Mucosa of rectum (tissue), 2 donors: ENCODE data around the gene OXLD1.

ENCODE experiments used
- H3K27ac ChIP-seq, 2 donors: one replicate each; pipeline ENCODE4 v1.7.0; 2013; ENCODE audit warnings: inconsistent platforms in 2 of 2, low read depth in 2 of 2, low read length in 2 of 2
- H3K27me3 ChIP-seq, 2 donors: one replicate each; pipeline ENCODE4 v1.7.0; 2013; ENCODE audit warnings: low read length in 2 of 2; ENCODE audit not compliant: control insufficient read depth in 2 of 2, insufficient read depth in 2 of 2
- H3K36me3 ChIP-seq, 2 donors: one replicate each; pipeline ENCODE4 v1.7.0; 2013; ENCODE audit warnings: low read length in 2 of 2; ENCODE audit not compliant: control insufficient read depth in 2 of 2, insufficient read depth in 2 of 2
- H3K4me1 ChIP-seq, 2 donors: one replicate each; pipeline ENCODE4 v1.7.0; 2013; ENCODE audit warnings: low read length in 2 of 2, mild to moderate bottlenecking in 1 of 2; ENCODE audit not compliant: control insufficient read depth in 2 of 2, insufficient read depth in 2 of 2
- H3K4me3 ChIP-seq, 2 donors: one replicate each; pipeline ENCODE4 v1.7.0; 2013; ENCODE audit warnings: low read length in 2 of 2
- H3K9ac ChIP-seq, 2 donors: one replicate each; pipeline ENCODE4 v1.7.0; 2013; ENCODE audit warnings: low read length in 2 of 2, low read depth in 1 of 2, mild to moderate bottlenecking in 1 of 2
- H3K9me3 ChIP-seq, 2 donors: one replicate each; pipeline ENCODE4 v1.7.0; 2013; ENCODE audit warnings: low read length in 2 of 2; ENCODE audit not compliant: control insufficient read depth in 2 of 2
- donor health status: healthy.
- donor health status: Normal muscosa, but diverticular disease.

OXLD1 gene

GRCh38 chr17:81690549-81690948 lies 24.1 kb upstream of the OXLD1 start:
- peaks cover 0 to 2% of the 10 kb centered on the region in 2 donors for H3K4me1 ChIP-seq
- H3K27ac ChIP-seq, result no peak overlapping the region
- H3K36me3 ChIP-seq, result peaks cover 80 to 86% of the 10 kb centered on the region in 2 donors

GRCh38 chr17:81690066-81690465 lies 23.7 kb upstream of the OXLD1 start:
- Histone ChIP-seq H3K27me3 (no peaks in the 10 kb centered on the region), H3K4me3 (no peak overlapping the region), H3K27ac (no peak overlapping the region), H3K9me3 (no peaks in the 10 kb centered on the region), H3K36me3 (peaks cover 75 to 81% of the 10 kb centered on the region in 2 donors), H3K9ac (no peak overlapping the region), H3K4me1 (peaks cover 3 to 5% of the 10 kb centered on the region in 2 donors)

More at GRCh38 chr17:81690549-81690948, 24.1 kb upstream of the OXLD1 start:
- Histone ChIP-seq H3K4me3 (no peak overlapping the region), H3K9me3 (no peaks in the 10 kb centered on the region), H3K9ac (no peak overlapping the region), H3K27me3 (no peaks in the 10 kb centered on the region)

GRCh38 chr17:81688616-81689015 lies 22.2 kb upstream of the OXLD1 start:
- no peak overlapping the region for H3K4me3 ChIP-seq
- no peak overlapping the region for H3K27ac ChIP-seq
- no peaks in the 10 kb centered on the region for H3K9me3 ChIP-seq
- peaks cover 61 to 68% of the 10 kb centered on the region in 2 donors for H3K36me3 ChIP-seq
- no peaks in the 10 kb centered on the region for H3K27me3 ChIP-seq
- no peak overlapping the region for H3K9ac ChIP-seq
- peaks cover 9 to 13% of the 10 kb centered on the region in 2 donors for H3K4me1 ChIP-seq

- no peak overlapping the region for H3K4me3 ChIP-seq
- no peaks in the 10 kb centered on the region for H3K27me3 ChIP-seq
- peaks cover 56 to 61% of the 10 kb centered on the region in 2 donors for H3K36me3 ChIP-seq
- H3K9ac ChIP-seq, result no peak overlapping the region
- peaks cover 9 to 15% of the 10 kb centered on the region in 2 donors for H3K4me1 ChIP-seq
- H3K27ac ChIP-seq, result no peak overlapping the region
- no peaks in the 10 kb centered on the region for H3K9me3 ChIP-seq
These were observed 21.6 kb upstream of the OXLD1 start for GRCh38 chr17:81687770-81688541.

GRCh38 chr17:81686614-81687013 lies 20.2 kb upstream of the OXLD1 start:
- Histone ChIP-seq H3K36me3 (peaks cover 47 to 51% of the 10 kb centered on the region in 2 donors), H3K9me3 (no peaks in the 10 kb centered on the region), H3K27ac (no peak overlapping the region), H3K27me3 (no peaks in the 10 kb centered on the region), H3K9ac (no peak overlapping the region), H3K4me1 (peaks cover 9 to 21% of the 10 kb centered on the region in 2 donors), H3K4me3 (no peak overlapping the region)

- no peak overlapping the region for H3K27ac ChIP-seq
- peaks cover 37 to 41% of the 10 kb centered on the region in 2 donors for H3K36me3 ChIP-seq
- peak overlapping the region; percentile 80 to 87 for H3K9ac ChIP-seq
- peaks cover 9 to 21% of the 10 kb centered on the region in 2 donors for H3K4me1 ChIP-seq
- H3K27me3 ChIP-seq, result no peaks in the 10 kb centered on the region
- peak overlapping the region; percentile 82 to 92 for H3K4me3 ChIP-seq
- no peaks in the 10 kb centered on the region for H3K9me3 ChIP-seq
These were observed 18.7 kb upstream of the OXLD1 start for GRCh38 chr17:81685108-81685507.

GRCh38 chr17:81684442-81684911 lies 18.1 kb upstream of the OXLD1 start:
- Histone ChIP-seq H3K4me1 (peaks cover 9 to 21% of the 10 kb centered on the region in 2 donors), H3K4me3 (peak overlapping the region; percentile 82 to 92)

GRCh38 chr17:81683584-81684441 lies 17.4 kb upstream of the OXLD1 start, which contains the start of the genes ARL16 and HGS:
TSS of gene ARL16 (minus strand) at chr17:81683797. CDS start at chr17:81683753, 44 bp downstream.
TSS of gene HGS (plus strand) at chr17:81684011. CDS start at chr17:81684067, 56 bp downstream.
- Histone ChIP-seq H3K27ac (peak within 1 kb of the TSS; percentile 67 to 79), H3K4me1 (peaks cover 9 to 21% of the 10 kb centered on the region in 2 donors), H3K27me3 (no peaks in the 10 kb centered on the region), H3K4me3 (peak within 1 kb of the TSS; percentile 82 to 92), H3K9me3 (no peaks in the 10 kb centered on the region), H3K9ac (peak within 1 kb of the TSS; percentile 83 to 87), H3K36me3 (peaks cover 27 to 32% of the 10 kb centered on the region in 2 donors)

More at GRCh38 chr17:81684442-81684911, 18.1 kb upstream of the OXLD1 start:
- Histone ChIP-seq H3K27me3 (no peaks in the 10 kb centered on the region), H3K27ac (peak overlapping the region; percentile 67 to 79), H3K36me3 (peaks cover 31 to 38% of the 10 kb centered on the region in 2 donors), H3K9ac (peak overlapping the region; percentile 80 to 87), H3K9me3 (no peaks in the 10 kb centered on the region)

GRCh38 chr17:81683208-81683583 lies 16.8 kb upstream of the OXLD1 start:
- H3K4me1 ChIP-seq, result peaks cover 9 to 21% of the 10 kb centered on the region in 2 donors
- H3K36me3 ChIP-seq, result peaks cover 21 to 25% of the 10 kb centered on the region in 2 donors

More at GRCh38 chr17:81683208-81683583, 16.8 kb upstream of the OXLD1 start:
- Histone ChIP-seq H3K9me3 (no peaks in the 10 kb centered on the region), H3K27ac (peak overlapping the region; percentile 21 to 71), H3K27me3 (no peaks in the 10 kb centered on the region), H3K4me3 (peak overlapping the region; percentile 82 to 92), H3K9ac (peak overlapping the region; percentile 81 to 83)
